Measurements from ENCODE around the gene DCD. TPM values are rescaled to one million over a fixed set of nuclear protein-coding genes. Genes with fewer than 3 reads are reported as not detected.

The DCD gene
- total RNA-seq, 1 experiment from 2014 or later = not detected

- Mint-ChIP-seq H3K9me3 (no peaks in the 10 kb centered on the region), H3K4me1 (peaks cover 12 to 17% of the 10 kb centered on the region in 2 experiments), H3K27ac (no peak overlapping the region; a peak in 1 of 7 replicates), H3K36me3 (ENCODE audit: insufficient read depth in 1 of 3, low read depth in 3 of 3) (no peaks in the 10 kb centered on the region), H3K4me3 (no peak overlapping the region), H3K27me3 (ENCODE audit: low read depth) (peaks cover 14% of the 10 kb centered on the region)
- H3K27ac ChIP-seq (ENCODE audit: insufficient read length, low read depth, low read length) = no peak overlapping the region
- H3K18ac ChIP-seq (ENCODE audit: insufficient read length, low read depth, low read length) = no peak overlapping the region
- no peak overlapping the region for H4K91ac ChIP-seq (ENCODE audit: insufficient read length, low read depth, low read length)
- no peak overlapping the region for H3K4ac ChIP-seq (ENCODE audit: low read depth, low read length)
- no peak for TF ChIP-seq CTCF (conservative IDR thresholded peaks at IDR 0.05)
- H3K9ac ChIP-seq (ENCODE audit: extremely low read depth, insufficient read length, low read length) = no peak overlapping the region
- no peaks in the 10 kb centered on the region for H3K23me2 ChIP-seq (ENCODE audit: insufficient read length, low read depth, low read length, poor library complexity, severe bottlenecking)
- no peak overlapping the region for H3K56ac ChIP-seq (ENCODE audit: insufficient read length, low read depth, low read length)
- H2BK5ac ChIP-seq (ENCODE audit: insufficient read length, low read length) = no peak overlapping the region
- H2BK12ac ChIP-seq (ENCODE audit: insufficient read length, low read depth, low read length) = no peak overlapping the region
- H3T11ph ChIP-seq (ENCODE audit: low read length) = no peak overlapping the region
- no peaks in the 10 kb centered on the region for H3K4me1 ChIP-seq (ENCODE audit: insufficient read depth, low read length)
- H2AFZ ChIP-seq (ENCODE audit: low read length) = no peak overlapping the region
- no peaks in the 10 kb centered on the region for H3K79me1 ChIP-seq (ENCODE audit: insufficient read depth, low read depth, low read length, poor library complexity, severe bottlenecking)
- no peak for DNase-seq
- no peak overlapping the region for H2BK120ac ChIP-seq (ENCODE audit: low read depth, low read length, poor library complexity, severe bottlenecking)
- no peaks in the 10 kb centered on the region for H3K27me3 ChIP-seq (ENCODE audit: insufficient read depth, low read length)
- H2BK20ac ChIP-seq (ENCODE audit: low read depth, low read length, poor library complexity, severe bottlenecking) = no peak overlapping the region
- no peak overlapping the region for H3K4me2 ChIP-seq (ENCODE audit: insufficient read depth, insufficient read length, low read length)
- H3K14ac ChIP-seq (ENCODE audit: insufficient read depth, low read length) = no peak overlapping the region
- H4K5ac ChIP-seq (ENCODE audit: insufficient read length, low read depth, low read length) = no peak overlapping the region
- H4K20me1 ChIP-seq (ENCODE audit: control insufficient read depth, insufficient read depth, insufficient read length) = no peaks in the 10 kb centered on the region
- WGBS (ENCODE audit: extremely low coverage, insufficient read length, low lambda C conversion rate) = no CpG with 5 or more reads among the region's 9 CpGs
- H2BK15ac ChIP-seq (ENCODE audit: low read depth, low read length) = no peak overlapping the region
- no peaks in the 10 kb centered on the region; the same call in 1 of the 2 replicates for H3K79me2 ChIP-seq (ENCODE audit: insufficient read depth, low read length)
- H3K23ac ChIP-seq (ENCODE audit: insufficient read length, low read depth, low read length) = no peak overlapping the region
- no peak overlapping the region for H2AK5ac ChIP-seq (ENCODE audit: insufficient read length, low read length)
- H3K9me3 ChIP-seq (ENCODE audit: control insufficient read depth, low read depth, low read length) = no peaks in the 10 kb centered on the region
- H4K8ac ChIP-seq (replicated peaks; ENCODE audit: insufficient read length, low read depth, low read length) = no peak overlapping the region
These were observed 4.9 kb upstream of the DCD start for GRCh38 chr12:54653025-54653424.
